HG03442 (cell line): ENCODE measurements around the gene PRMT2.

Experiments used
- ATAC-seq: cut with Tn5 transposase; IDR thresholded peaks from one replicate; pipeline ENCODE4 v1.9.1; 2021; ENCODE audit warnings: mild to moderate bottlenecking, moderate library complexity; ENCODE audit not compliant: unreplicated experiment

The PRMT2 gene

GRCh38 chr21:46639489-46640386, 4.3 kb downstream of the PRMT2 start:
- ATAC-seq, result no peak

- no peak for ATAC-seq
Measured at GRCh38 chr21:46641656-46642055, 6.2 kb downstream of the PRMT2 start.

GRCh38 chr21:46643379-46644177, 8.1 kb downstream of the PRMT2 start:
- no peak for ATAC-seq

- ATAC-seq, result no peak
Measured at GRCh38 chr21:46645840-46646239, 10.4 kb downstream of the PRMT2 start.

GRCh38 chr21:46646541-46647154, 11.2 kb downstream of the PRMT2 start:
- ATAC-seq, result no peak

GRCh38 chr21:46648539-46648938, 13.1 kb downstream of the PRMT2 start:
- ATAC-seq, result no peak

- ATAC-seq, result no peak
Measured at GRCh38 chr21:46649356-46649755, 13.9 kb downstream of the PRMT2 start.

GRCh38 chr21:46650476-46651098, 15.1 kb downstream of the PRMT2 start:
- no peak for ATAC-seq

GRCh38 chr21:46651121-46651520, 15.6 kb downstream of the PRMT2 start:
- no peak for ATAC-seq

GRCh38 chr21:46655230-46655629, 19.8 kb downstream of the PRMT2 start:
- ATAC-seq, result no peak

GRCh38 chr21:46656820-46657219, 21.3 kb downstream of the PRMT2 start:
- no peak for ATAC-seq

- ATAC-seq, result no peak
Measured at GRCh38 chr21:46660505-46660904, 25.0 kb downstream of the PRMT2 start.

GRCh38 chr21:46661211-46661625, 25.7 kb downstream of the PRMT2 start:
- no peak for ATAC-seq

GRCh38 chr21:46661642-46662366, 26.3 kb downstream of the PRMT2 start:
- ATAC-seq, result no peak

- ATAC-seq, result no peak
Measured at GRCh38 chr21:46662367-46662654, 26.8 kb downstream of the PRMT2 start.

- ATAC-seq, result no peak
Measured at GRCh38 chr21:46662765-46663500, 27.5 kb downstream of the PRMT2 start.

GRCh38 chr21:46663754-46664153, 28.3 kb downstream of the PRMT2 start:
- no peak for ATAC-seq

- no peak for ATAC-seq
Measured at GRCh38 chr21:46664316-46664995, 29.0 kb downstream of the PRMT2 start.

GRCh38 chr21:46665566-46665965, 30.1 kb downstream of the PRMT2 start:
- no peak for ATAC-seq
